HG02884 (cell line): Measurements from ENCODE around the gene MT1G.
"Not testable (repeated sequence)": the region's sequence is repeated elsewhere in the genome, so short reads cannot be mapped to it uniquely, and the experiment has no call there.

Experiments
- ATAC-seq: cut with Tn5 transposase; IDR thresholded peaks from one replicate; pipeline ENCODE4 v1.9.1; 2021; ENCODE audit warnings: mild to moderate bottlenecking, moderate library complexity; ENCODE audit not compliant: unreplicated experiment

Gene MT1G

GRCh38 chr16:56667581-56668571, at the start of gene MT1G:
MT1G (minus strand) TSS chr16:56668065; CDS start chr16:56667993, 72 bp downstream.
- ATAC-seq: no peak

- ATAC-seq: not testable (repeated sequence)
Observed at GRCh38 chr16:56717532-56717931, 49.7 kb upstream of the MT1G start.

- ATAC-seq: no peak
Observed at GRCh38 chr16:56716761-56717160, 48.9 kb upstream of the MT1G start.

- ATAC-seq: no peak
Observed at GRCh38 chr16:56715126-56715525, 47.3 kb upstream of the MT1G start.

GRCh38 chr16:56713794-56714193, 45.9 kb upstream of the MT1G start:
- ATAC-seq: no peak

GRCh38 chr16:56711862-56712261, 44.0 kb upstream of the MT1G start:
- ATAC-seq: no peak

- no peak for ATAC-seq
Observed at GRCh38 chr16:56710181-56710737, 42.4 kb upstream of the MT1G start.

- no peak for ATAC-seq
Observed at GRCh38 chr16:56709443-56710040, 41.7 kb upstream of the MT1G start.

- no peak for ATAC-seq
Observed at GRCh38 chr16:56708525-56709442, 40.9 kb upstream of the MT1G start.

GRCh38 chr16:56702836-56703235, 35.0 kb upstream of the MT1G start:
- no peak for ATAC-seq

GRCh38 chr16:56701534-56701933, 33.7 kb upstream of the MT1G start:
- ATAC-seq: no peak

GRCh38 chr16:56700631-56701030, 32.8 kb upstream of the MT1G start:
- ATAC-seq: no peak

GRCh38 chr16:56700195-56700594, 32.3 kb upstream of the MT1G start:
- no peak for ATAC-seq

- no peak for ATAC-seq
Observed at GRCh38 chr16:56697456-56698155, 29.7 kb upstream of the MT1G start.

GRCh38 chr16:56695246-56695645, 27.4 kb upstream of the MT1G start:
- ATAC-seq: no peak

- no peak for ATAC-seq
Observed at GRCh38 chr16:56691885-56692284, 24.0 kb upstream of the MT1G start.

GRCh38 chr16:56690420-56691122, 22.7 kb upstream of the MT1G start:
- no peak for ATAC-seq

GRCh38 chr16:56689171-56689570, 21.3 kb upstream of the MT1G start:
- no peak for ATAC-seq

GRCh38 chr16:56688762-56689161, 20.9 kb upstream of the MT1G start:
- no peak for ATAC-seq

- ATAC-seq: no peak
Observed at GRCh38 chr16:56686758-56687157, 18.9 kb upstream of the MT1G start.
